ENCODE results near the gene APBA1.
A peak's percentile ranks its signal among the peaks of the same experiment; 100 is the strongest.

APBA1 gene

DNA sequence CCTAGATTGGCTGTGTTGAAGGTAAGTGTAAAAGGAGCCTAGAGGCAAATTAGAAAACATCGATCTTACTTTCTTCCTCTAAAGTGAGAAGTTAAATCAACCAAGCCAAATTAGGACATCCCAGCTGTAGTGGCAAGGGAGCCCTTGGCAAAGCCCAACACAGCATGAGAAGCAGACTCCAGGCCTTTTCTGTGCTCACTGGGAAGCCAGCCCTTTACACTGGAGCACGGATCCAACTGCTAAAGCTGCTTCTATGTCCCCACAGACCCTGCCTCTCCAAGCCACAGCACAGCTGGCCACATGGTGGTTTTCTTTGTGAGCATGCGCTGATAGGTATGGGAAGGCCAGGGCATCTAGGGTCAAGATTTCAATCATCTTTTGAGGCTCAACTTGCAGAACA is 94.1 kb downstream of the APBA1 start:
- DNase-seq (ENCODE audit: low spot score) = no peak

GRCh38 chr9:69577123-69577522 is 95.0 kb downstream of the APBA1 start:
- no peak for DNase-seq (ENCODE audit: low spot score)

GRCh38 chr9:69574057-69574456 is 98.1 kb downstream of the APBA1 start:
- DNase-seq (ENCODE audit: low spot score) = no peak

DNA sequence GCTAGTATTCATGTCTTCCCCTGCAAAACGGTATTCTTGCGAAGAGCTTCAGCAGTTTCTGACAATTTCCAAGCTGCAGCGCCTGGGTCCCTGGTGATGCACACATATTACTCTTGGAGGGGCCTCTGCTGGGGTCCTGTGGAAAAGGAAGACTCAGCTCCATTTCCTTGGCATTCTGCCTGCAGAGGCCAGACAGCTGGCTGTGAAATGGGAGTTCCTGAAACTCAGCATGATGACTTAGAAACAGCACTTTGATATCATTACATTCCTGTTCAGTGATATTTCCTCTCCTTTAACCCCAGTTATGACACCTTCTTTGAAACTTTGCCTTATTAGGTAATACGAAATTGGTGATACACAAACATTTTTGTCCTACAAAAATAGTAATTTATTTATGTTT is 98.5 kb downstream of the APBA1 start:
- DNase-seq (ENCODE audit: low spot score) = no peak

GRCh38 chr9:69572611-69573010 is 99.6 kb downstream of the APBA1 start:
- no peak for DNase-seq (ENCODE audit: low spot score)

- no peak for DNase-seq (ENCODE audit: low spot score)
Observed at GRCh38 chr9:69571032-69571431, 101.1 kb downstream of the APBA1 start.

DNA sequence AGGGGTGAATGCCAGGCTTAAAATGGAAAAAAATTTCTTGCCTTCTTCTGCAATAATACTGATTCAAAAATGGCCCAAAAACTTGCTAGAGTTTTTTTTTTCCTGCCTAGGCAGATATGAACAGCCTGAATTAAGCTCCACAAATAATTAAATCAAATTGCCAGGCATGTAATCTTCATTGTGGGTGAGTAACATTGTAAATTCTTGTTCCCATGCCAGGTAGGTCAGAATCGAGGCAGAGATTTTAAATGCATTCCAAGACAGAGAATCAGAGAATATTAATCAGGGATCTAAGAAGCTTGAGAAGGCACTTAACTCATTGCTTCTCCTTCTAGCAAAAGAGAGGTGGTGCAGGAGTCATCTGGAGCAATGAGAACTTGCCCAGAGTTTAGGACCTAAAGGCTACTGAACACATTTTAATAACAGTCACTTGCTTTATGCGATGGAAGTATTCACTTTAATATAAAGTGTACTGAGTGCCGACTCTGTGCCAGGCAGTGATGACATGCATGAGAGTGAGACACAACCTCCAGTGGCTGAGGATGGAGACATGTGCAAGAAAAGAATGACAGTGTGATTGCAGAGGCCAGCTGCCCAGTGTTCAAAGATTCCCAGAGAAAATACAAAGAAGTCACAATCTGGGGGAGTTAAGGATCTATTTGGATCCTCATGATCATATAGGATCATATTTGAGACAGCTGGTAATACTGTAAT is 102.3 kb downstream of the APBA1 start:
- DNase-seq (ENCODE audit: low spot score) = no peak

DNA sequence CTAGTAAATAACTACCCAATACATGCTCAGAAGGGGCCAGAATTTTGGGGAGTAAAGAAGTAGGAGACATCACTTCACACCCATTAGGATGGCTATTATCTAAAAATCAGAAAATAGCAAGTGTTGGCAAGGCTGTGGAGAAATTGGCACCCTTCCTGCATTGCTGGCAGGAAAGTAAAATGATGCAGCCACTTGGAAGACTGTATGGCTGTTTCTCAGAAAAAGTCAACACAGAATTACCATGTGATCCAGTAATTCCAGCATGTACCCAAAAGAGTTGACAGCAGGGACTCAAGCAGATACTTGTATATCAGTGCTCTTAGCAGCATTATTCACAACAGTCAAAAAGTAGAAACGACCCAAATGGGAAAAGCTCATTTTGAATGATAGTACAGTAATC is 107.6 kb downstream of the APBA1 start:
- no peak for DNase-seq (ENCODE audit: low spot score)

GRCh38 chr9:69559126-69559525 is 113.0 kb downstream of the APBA1 start:
- DNase-seq (ENCODE audit: low spot score) = no peak

- no peak for DNase-seq (ENCODE audit: low spot score)
Observed at GRCh38 chr9:69556707-69557106, 115.5 kb downstream of the APBA1 start.

- no peak for DNase-seq (ENCODE audit: low spot score)
Observed at GRCh38 chr9:69555802-69556201, 116.4 kb downstream of the APBA1 start.

GRCh38 chr9:69554945-69555344 is 117.2 kb downstream of the APBA1 start:
- DNase-seq (ENCODE audit: low spot score) = no peak

- peak; percentile 32 for DNase-seq (ENCODE audit: low spot score)
Observed at GRCh38 chr9:69549310-69550202, 122.6 kb downstream of the APBA1 start.

GRCh38 chr9:69548681-69549080 is 123.5 kb downstream of the APBA1 start:
- DNase-seq (ENCODE audit: low spot score) = no peak

DNA sequence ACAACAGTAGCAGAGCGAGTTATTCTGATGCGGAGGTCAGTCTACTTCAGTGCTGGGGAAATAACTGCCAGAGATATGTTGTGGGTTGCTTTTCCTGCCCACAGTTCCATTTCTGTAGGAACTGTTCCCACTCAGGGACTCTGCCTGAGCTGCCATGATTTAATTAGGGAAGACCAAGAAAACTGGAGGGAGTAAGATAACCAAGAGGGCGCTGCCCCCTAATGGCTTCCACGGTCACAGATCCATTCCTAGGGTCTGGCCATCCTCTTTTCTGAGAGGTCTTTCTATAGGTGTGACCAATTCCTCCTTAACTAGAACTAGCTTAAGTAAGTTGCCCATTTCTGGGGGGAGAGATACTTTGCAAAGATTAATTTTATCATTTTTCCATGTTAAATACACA is 125.9 kb downstream of the APBA1 start:
- no peak for DNase-seq (ENCODE audit: low spot score)

DNA sequence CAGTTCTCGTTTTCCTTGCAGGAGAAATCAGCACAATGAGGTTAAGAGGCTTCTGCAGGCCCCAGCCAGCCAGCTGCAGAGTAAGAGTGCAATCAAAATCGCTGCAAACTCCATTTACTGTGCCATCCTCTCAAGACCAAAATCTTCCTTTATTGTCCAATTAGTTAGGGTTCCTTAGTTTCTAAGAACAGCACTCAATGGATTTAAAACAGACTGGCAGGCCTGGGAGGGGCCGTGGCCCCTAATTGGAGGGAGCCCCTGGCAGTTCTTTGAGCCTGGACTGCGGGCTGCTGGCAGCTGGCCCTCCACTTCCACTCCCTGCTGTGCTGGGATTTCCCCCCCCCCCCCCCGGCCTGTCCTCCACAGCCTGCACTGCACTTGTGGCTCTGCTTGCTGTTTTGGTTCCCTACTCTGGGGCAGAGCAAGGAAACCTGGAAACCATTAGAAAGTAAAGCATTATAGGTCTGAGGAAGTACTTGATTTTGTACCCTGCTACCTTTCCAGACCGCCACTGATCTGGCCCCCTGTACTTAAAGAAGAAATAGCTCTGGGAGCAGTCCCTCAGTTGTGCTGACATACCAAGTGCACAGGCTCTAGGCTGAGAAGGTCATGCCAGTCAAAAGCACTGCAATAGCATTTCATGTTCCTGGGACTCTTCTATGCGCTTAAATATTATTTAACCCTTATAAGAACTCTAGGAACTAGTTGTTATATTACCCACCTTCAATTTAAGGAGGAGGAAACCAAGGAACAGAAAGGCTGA is 129.0 kb downstream of the APBA1 start:
- DNase-seq (ENCODE audit: low spot score) = no peak

DNA sequence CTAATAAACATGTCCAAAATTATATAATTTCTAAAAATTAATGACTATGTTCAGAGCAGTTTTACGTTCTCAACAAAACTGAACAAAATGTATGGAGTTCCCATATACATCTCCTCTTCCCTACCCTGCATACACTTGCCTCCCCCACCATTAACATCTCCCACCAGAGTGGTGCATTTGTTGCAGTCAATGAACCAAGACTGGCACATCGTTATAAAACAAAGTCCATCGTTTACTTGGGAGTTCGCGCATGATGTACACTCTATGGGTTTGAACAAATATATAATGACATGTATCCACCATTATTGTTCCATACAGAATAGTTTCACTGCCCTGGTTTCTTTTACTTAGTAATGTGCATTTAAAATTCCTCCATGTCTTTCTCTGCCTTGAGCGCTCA is 130.1 kb downstream of the APBA1 start:
- DNase-seq (ENCODE audit: low spot score) = no peak

DNA sequence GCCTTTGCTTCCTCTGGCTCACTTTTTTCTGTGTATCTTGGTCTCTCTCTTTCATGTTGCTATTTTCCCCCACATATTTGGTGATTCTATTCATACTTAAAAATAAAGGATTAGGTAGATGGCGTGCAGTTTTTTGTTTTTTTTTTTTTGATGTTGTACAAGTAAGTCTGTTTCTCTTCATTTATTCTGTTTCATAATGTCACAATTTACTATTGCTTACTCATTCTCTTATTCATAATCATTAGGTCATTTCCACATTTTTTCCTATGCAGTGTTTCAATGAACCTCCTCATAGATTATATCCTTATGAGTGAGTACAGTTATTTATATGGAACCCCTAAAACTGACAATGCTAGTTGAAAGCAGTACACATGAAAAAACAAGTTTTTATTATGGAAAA is 136.3 kb downstream of the APBA1 start:
- DNase-seq (ENCODE audit: low spot score) = no peak

GRCh38 chr9:69535286-69535832 is 136.8 kb downstream of the APBA1 start:
- no peak for DNase-seq (ENCODE audit: low spot score)

- peak; percentile 48 for DNase-seq (ENCODE audit: low spot score)
Observed at GRCh38 chr9:69532396-69532795, 139.8 kb downstream of the APBA1 start.

DNA sequence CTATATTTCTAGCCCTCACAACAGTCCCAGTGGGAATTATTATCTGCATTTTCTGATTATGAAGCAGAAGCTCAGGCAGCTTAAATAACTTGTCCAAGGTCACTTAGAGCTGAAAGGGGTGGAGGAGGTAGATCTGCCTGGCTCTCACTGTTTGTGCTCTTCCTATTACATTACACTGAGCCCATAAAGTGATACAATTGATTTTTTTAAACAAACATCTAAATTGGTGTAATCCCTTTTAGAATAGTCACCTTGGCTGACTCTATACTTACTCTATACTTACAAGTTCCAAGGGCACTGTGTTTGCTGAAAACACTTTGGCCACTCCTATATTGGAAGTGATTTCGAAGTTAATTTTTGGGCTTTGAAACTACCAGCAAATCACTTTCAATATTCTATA is 144.7 kb downstream of the APBA1 start:
- no peak for DNase-seq (ENCODE audit: low spot score)

DNA sequence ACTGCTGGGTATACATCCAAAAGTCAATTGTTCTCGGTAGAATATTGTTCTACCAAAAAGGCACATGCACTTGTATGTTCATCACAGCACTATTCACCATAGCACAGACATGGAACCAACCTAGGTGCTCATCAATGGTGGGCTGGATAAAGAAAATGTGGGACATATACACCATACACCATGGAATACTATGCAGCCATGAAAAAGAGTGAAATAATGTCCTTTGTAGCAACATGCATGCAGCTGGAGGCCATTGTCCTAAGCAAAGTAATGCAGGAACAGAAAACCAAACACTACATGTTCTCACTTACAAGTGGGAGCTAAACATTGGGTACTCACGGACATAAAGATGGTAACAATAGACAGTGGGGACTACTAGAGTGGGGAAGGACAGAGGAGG is 145.5 kb downstream of the APBA1 start:
- no peak for DNase-seq (ENCODE audit: low spot score)

Measured in hematopoietic multipotent progenitor cell treated with erythropoietin and hydrocortisone succinate and interleukin-3 and kit ligand, for 17 days (in vitro differentiated cells).